ENCODE measurements around the gene ZBED3.
"Not testable (repeated sequence)": the region's sequence is repeated elsewhere in the genome, so short reads cannot be mapped to it uniquely, and the experiment has no call there.

ZBED3 gene

GRCh38 chr5:77086689-77087483 is at the start of gene ZBED3:
ZBED3 (minus strand) TSS chr5:77087285; CDS start chr5:77077878, 9,407 bp downstream.
- DNase-seq (ENCODE audit: low read depth in 1 of 2, low spot score in 1 of 2), result peak in 1 of 2 donors; percentile 20

- no peak for DNase-seq (ENCODE audit: low read depth in 1 of 2, low spot score in 1 of 2)
Observed at GRCh38 chr5:77133061-77133758, 46.1 kb upstream of the ZBED3 start.

GRCh38 chr5:77131361-77131760 is 44.3 kb upstream of the ZBED3 start:
- DNase-seq (ENCODE audit: low read depth in 1 of 2, low spot score in 1 of 2), result no peak

GRCh38 chr5:77129391-77129990 is 42.4 kb upstream of the ZBED3 start:
- DNase-seq (ENCODE audit: low read depth in 1 of 2, low spot score in 1 of 2), result no peak

GRCh38 chr5:77128411-77129061 is 41.5 kb upstream of the ZBED3 start:
- DNase-seq (ENCODE audit: low read depth in 1 of 2, low spot score in 1 of 2), result no peak

- DNase-seq (ENCODE audit: low read depth in 1 of 2, low spot score in 1 of 2), result no peak
Observed at GRCh38 chr5:77123057-77123456, 36.0 kb upstream of the ZBED3 start.

GRCh38 chr5:77120706-77121105 is 33.6 kb upstream of the ZBED3 start:
- no peak for DNase-seq (ENCODE audit: low read depth in 1 of 2, low spot score in 1 of 2)

GRCh38 chr5:77120086-77120485 is 33.0 kb upstream of the ZBED3 start:
- DNase-seq (ENCODE audit: low read depth in 1 of 2, low spot score in 1 of 2), result no peak

GRCh38 chr5:77117161-77117560 is 30.1 kb upstream of the ZBED3 start:
- no peak for DNase-seq (ENCODE audit: low read depth in 1 of 2, low spot score in 1 of 2)

- DNase-seq (ENCODE audit: low read depth in 1 of 2, low spot score in 1 of 2), result not testable (repeated sequence)
Observed at GRCh38 chr5:77107035-77107434, 19.9 kb upstream of the ZBED3 start.

- DNase-seq (ENCODE audit: low read depth in 1 of 2, low spot score in 1 of 2), result no peak
Observed at GRCh38 chr5:77104813-77105212, 17.7 kb upstream of the ZBED3 start.

GRCh38 chr5:77103457-77103856 is 16.4 kb upstream of the ZBED3 start:
- DNase-seq (ENCODE audit: low read depth in 1 of 2, low spot score in 1 of 2), result no peak

- no peak for DNase-seq (ENCODE audit: low read depth in 1 of 2, low spot score in 1 of 2)
Observed at GRCh38 chr5:77102549-77102948, 15.5 kb upstream of the ZBED3 start.

GRCh38 chr5:77101298-77101697 is 14.2 kb upstream of the ZBED3 start:
- DNase-seq (ENCODE audit: low read depth in 1 of 2, low spot score in 1 of 2), result no peak

- no peak for DNase-seq (ENCODE audit: low read depth in 1 of 2, low spot score in 1 of 2)
Observed at GRCh38 chr5:77095189-77095588, 8.1 kb upstream of the ZBED3 start.

GRCh38 chr5:77087484-77088261 is 588 bp upstream of the ZBED3 start:
- DNase-seq (ENCODE audit: low read depth in 1 of 2, low spot score in 1 of 2), result no peak

GRCh38 chr5:77086368-77086688 is 757 bp downstream of the ZBED3 start:
- DNase-seq (ENCODE audit: low read depth in 1 of 2, low spot score in 1 of 2), result no peak

- DNase-seq (ENCODE audit: low read depth in 1 of 2, low spot score in 1 of 2), result no peak
Observed at GRCh38 chr5:77083088-77083487, 4.0 kb downstream of the ZBED3 start.

GRCh38 chr5:77082280-77082679 is 4.8 kb downstream of the ZBED3 start:
- no peak for DNase-seq (ENCODE audit: low read depth in 1 of 2, low spot score in 1 of 2)

- DNase-seq (ENCODE audit: low read depth in 1 of 2, low spot score in 1 of 2), result no peak
Observed at GRCh38 chr5:77080905-77081304, 6.2 kb downstream of the ZBED3 start.

- not testable (repeated sequence) for DNase-seq (ENCODE audit: low read depth in 1 of 2, low spot score in 1 of 2)
Observed at GRCh38 chr5:77080479-77080878, 6.6 kb downstream of the ZBED3 start.
